Mucosa of descending colon (tissue), 3 donors: ENCODE results near the gene LIPK. TPM values are rescaled to one million over a fixed set of nuclear protein-coding genes. Genes with fewer than 3 reads are reported as not detected.

Experiments used
- ATAC-seq: fragments of 200-7000 bp; cut with Tn5 transposase; one replicate; pipeline ENCODE4 v1.9.1; 2020; ENCODE audit warnings: mild to moderate bottlenecking, moderate library complexity
- DNase-seq, 3 donors: peaks; one replicate each; pipeline ENCODE4 v3.0.0-alpha.2; 2020
- H3K36me3 ChIP-seq: fragments of 200-600 bp; one replicate; pipeline ENCODE4 v1.8.0; 2021; ENCODE audit warnings: low read depth, mild to moderate bottlenecking
- H3K4me1 ChIP-seq: fragments of 200-600 bp; one replicate; pipeline ENCODE4 v1.8.0; 2021; ENCODE audit warnings: low read depth, mild to moderate bottlenecking
- H3K4me3 ChIP-seq: fragments of 200-600 bp; one replicate; pipeline ENCODE4 v1.8.0; 2021; ENCODE audit warnings: mild to moderate bottlenecking
- H3K9me3 ChIP-seq: fragments of 200-600 bp; one replicate; pipeline ENCODE4 v1.8.0; 2021; ENCODE audit warnings: mild to moderate bottlenecking
- CTCF ChIP-seq: fragments of 200-600 bp; IDR thresholded peaks from one replicate; pipeline ENCODE4 v1.8.0; 2022; ENCODE audit warnings: antibody characterized with exemption, mild to moderate bottlenecking
- intact Hi-C, 2 donors: fragments of 100-400 bp; cut with DNase I in 1 of 2; cut with micrococcal nuclease in 1 of 2; formaldehyde crosslinking; loops; one replicate each; pipeline versions ENCODE4 v1.11.0 to v1.11.1; 2022; cut with DNase I, micrococcal nuclease
- total RNA-seq, 3 donors: library from RNA; stranded (reverse); fragmentation: NEBNext Ultra II Directional in 2 of 3; extraction: Animal tissue kit (Norgen Biotek cat#: 25700) in 2 of 3; gene quantifications; one replicate each; pipeline versions ENCODE4 v1.2.1 to v1.2.4, GENCODE V29; 2021 to 2023
- donor health status: DM: no; HTN: no; CAD: no; lungs with moderate emphysema.
- donor health status: DM: no; HTN: no; CAD: no.
- donor health status: DM: no; HTN: yes; CAD: no.

Gene LIPK
- total RNA-seq, 3 donors from 2014 or later, result not detected

GRCh38 chr10:88764110-88764509 is 58.1 kb downstream of the LIPK start:
- Histone ChIP-seq H3K4me3 (no peak overlapping the region), H3K4me1 (no peaks in the 10 kb centered on the region), H3K36me3 (no peaks in the 10 kb centered on the region), H3K9me3 (no peaks in the 10 kb centered on the region)
- TF ChIP-seq CTCF, result no peak
- ATAC-seq, result no peak
- no peak for DNase-seq
- intact Hi-C loops, result no loop called here

- no peak for TF ChIP-seq CTCF
- ATAC-seq, result no peak
These were observed 59.8 kb downstream of the LIPK start for GRCh38 chr10:88765816-88766215.

GRCh38 chr10:88769384-88769783 is 63.3 kb downstream of the LIPK start:
- Histone ChIP-seq H3K4me1 (no peaks in the 10 kb centered on the region), H3K9me3 (no peaks in the 10 kb centered on the region), H3K4me3 (no peak overlapping the region), H3K36me3 (no peaks in the 10 kb centered on the region)
- DNase-seq (no peak), ATAC-seq (no peak)
- TF ChIP-seq CTCF, result no peak
- intact Hi-C loops, result no loop called here

More at GRCh38 chr10:88765816-88766215, 59.8 kb downstream of the LIPK start:
- H3K4me3 ChIP-seq, result no peak overlapping the region
- no peaks in the 10 kb centered on the region for H3K4me1 ChIP-seq
- no peaks in the 10 kb centered on the region for H3K36me3 ChIP-seq
- DNase-seq, result no peak
- intact Hi-C loops, result no loop called here
- H3K9me3 ChIP-seq, result no peaks in the 10 kb centered on the region

GRCh38 chr10:88781206-88781605 is 75.2 kb downstream of the LIPK start:
- no peaks in the 10 kb centered on the region for H3K9me3 ChIP-seq
- TF ChIP-seq CTCF, result no peak
- intact Hi-C loops, result no loop called here
- no peak for DNase-seq
- no peak for ATAC-seq
- no peaks in the 10 kb centered on the region for H3K36me3 ChIP-seq
- no peaks in the 10 kb centered on the region for H3K4me1 ChIP-seq
- no peak overlapping the region for H3K4me3 ChIP-seq

GRCh38 chr10:88782222-88782621 is 76.2 kb downstream of the LIPK start:
- no peak for TF ChIP-seq CTCF
- DNase-seq, result no peak
- Histone ChIP-seq H3K9me3 (no peaks in the 10 kb centered on the region), H3K4me3 (no peak overlapping the region), H3K4me1 (no peaks in the 10 kb centered on the region), H3K36me3 (no peaks in the 10 kb centered on the region)
- ATAC-seq, result no peak
- intact Hi-C loops, result no loop called here

GRCh38 chr10:88783724-88784123 is 77.7 kb downstream of the LIPK start:
- no peak for TF ChIP-seq CTCF
- Histone ChIP-seq H3K4me1 (no peaks in the 10 kb centered on the region), H3K36me3 (no peaks in the 10 kb centered on the region), H3K9me3 (no peaks in the 10 kb centered on the region), H3K4me3 (no peak overlapping the region)
- intact Hi-C loops, result no loop called here
- ATAC-seq (no peak), DNase-seq (no peak)
